ENCODE measurements around the gene SAMD4A.

SAMD4A gene

GRCh38 chr14:54660604-54661111 is 93.7 kb downstream of the SAMD4A start:
- no peaks in the 10 kb centered on the region for H4K20me1 ChIP-seq (ENCODE audit: low read depth, low read length)
- H2AFZ ChIP-seq (ENCODE audit: low read depth, low read length, severe bottlenecking), result no peak overlapping the region
- H3K9ac ChIP-seq (ENCODE audit: low read length), result no peak overlapping the region
- H3K79me2 ChIP-seq (ENCODE audit: insufficient read depth, low read length), result no peaks in the 10 kb centered on the region
- H3K9me3 ChIP-seq (ENCODE audit: insufficient read depth, low read length), result no peaks in the 10 kb centered on the region
- no peaks in the 10 kb centered on the region for H3F3A ChIP-seq (ENCODE audit: insufficient read depth)
- no peaks in the 10 kb centered on the region for H3K36me3 ChIP-seq (ENCODE audit: low read length)
- H3K4me3 ChIP-seq (ENCODE audit: insufficient read depth, low read length, poor library complexity, severe bottlenecking), result no peak overlapping the region
- H3K27me3 ChIP-seq (ENCODE audit: low read length), result no peaks in the 10 kb centered on the region
- H3K27ac ChIP-seq (ENCODE audit: low read depth, low read length), result no peak overlapping the region
- H3K9me2 ChIP-seq (replicated peaks; ENCODE audit: insufficient read depth, low read length), result no peaks in the 10 kb centered on the region
- TF ChIP-seq EZH2phosphoT487 (conservative IDR thresholded peaks at IDR 0.05; ENCODE audit: low read length) (no peak), CTCF (IDR thresholded peaks at IDR 0.05; ENCODE audit: insufficient read depth, low read length, poor library complexity, severe bottlenecking) (no peak)
- no peak overlapping the region for H3K4me2 ChIP-seq (ENCODE audit: low read depth, low read length, poor library complexity, severe bottlenecking)

GRCh38 chr14:54662491-54663133 is 95.7 kb downstream of the SAMD4A start:
- H3K9me3 ChIP-seq (ENCODE audit: insufficient read depth, low read length), result no peaks in the 10 kb centered on the region
- H3K36me3 ChIP-seq (ENCODE audit: low read length), result no peaks in the 10 kb centered on the region
- no peak overlapping the region for H3K27ac ChIP-seq (ENCODE audit: low read depth, low read length)
- no peak overlapping the region for H3K4me3 ChIP-seq (ENCODE audit: insufficient read depth, low read length, poor library complexity, severe bottlenecking)
- TF ChIP-seq CTCF (IDR thresholded peaks at IDR 0.05; ENCODE audit: insufficient read depth, low read length, poor library complexity, severe bottlenecking), result no peak
- no peaks in the 10 kb centered on the region for H4K20me1 ChIP-seq (ENCODE audit: low read depth, low read length)
- H3K9ac ChIP-seq (ENCODE audit: low read length), result no peak overlapping the region
- H3K4me2 ChIP-seq (ENCODE audit: low read depth, low read length, poor library complexity, severe bottlenecking), result no peak overlapping the region
- H3K9me2 ChIP-seq (replicated peaks; ENCODE audit: insufficient read depth, low read length), result no peaks in the 10 kb centered on the region
- H2AFZ ChIP-seq (ENCODE audit: low read depth, low read length, severe bottlenecking), result no peak overlapping the region
- H3K79me2 ChIP-seq (ENCODE audit: insufficient read depth, low read length), result no peaks in the 10 kb centered on the region
- no peaks in the 10 kb centered on the region for H3F3A ChIP-seq (ENCODE audit: insufficient read depth)
- no peaks in the 10 kb centered on the region for H3K27me3 ChIP-seq (ENCODE audit: low read length)

GRCh38 chr14:54664961-54665360 is 98.0 kb downstream of the SAMD4A start:
- no peak overlapping the region for H3K4me2 ChIP-seq (ENCODE audit: low read depth, low read length, poor library complexity, severe bottlenecking)
- H2AFZ ChIP-seq (ENCODE audit: low read depth, low read length, severe bottlenecking), result no peak overlapping the region
- no peaks in the 10 kb centered on the region for H3K27me3 ChIP-seq (ENCODE audit: low read length)
- no peak for TF ChIP-seq EZH2phosphoT487 (conservative IDR thresholded peaks at IDR 0.05; ENCODE audit: low read length)
- TF ChIP-seq CTCF (IDR thresholded peaks at IDR 0.05; ENCODE audit: insufficient read depth, low read length, poor library complexity, severe bottlenecking), result no peak
- H3K9me2 ChIP-seq (replicated peaks; ENCODE audit: insufficient read depth, low read length), result no peaks in the 10 kb centered on the region
- H3K36me3 ChIP-seq (ENCODE audit: low read length), result no peaks in the 10 kb centered on the region
- no peak overlapping the region for H3K27ac ChIP-seq (ENCODE audit: low read depth, low read length)
- no peaks in the 10 kb centered on the region for H3K79me2 ChIP-seq (ENCODE audit: insufficient read depth, low read length)
- no peak overlapping the region for H3K4me3 ChIP-seq (ENCODE audit: insufficient read depth, low read length, poor library complexity, severe bottlenecking)
- H3K9me3 ChIP-seq (ENCODE audit: insufficient read depth, low read length), result no peaks in the 10 kb centered on the region
- no peak overlapping the region for H3K9ac ChIP-seq (ENCODE audit: low read length)
- no peaks in the 10 kb centered on the region for H3F3A ChIP-seq (ENCODE audit: insufficient read depth)
- no peaks in the 10 kb centered on the region for H4K20me1 ChIP-seq (ENCODE audit: low read depth, low read length)

All from SU-DHL-6 (cell line).